GM23338 (cell line): ENCODE data around the gene ADCK2. TPM values are rescaled to one million over a fixed set of nuclear protein-coding genes. Genes with fewer than 3 reads are reported as not detected.

Experiments used
- ATAC-seq: fragments of 200-7000 bp; cut with Tn5 transposase; 3 replicates; pipeline ENCODE4 v1.9.1; 2020
- DNase-seq: peaks from one replicate; pipeline ENCODE4 v3.0.0-alpha.2; 2015; ENCODE audit warnings: low spot score
- H2AFZ ChIP-seq: fragments of 200-600 bp; sonication (generic); 2 replicates; pipeline ENCODE4 v1.8.0; 2016; ENCODE audit warnings: antibody characterized with exemption, mild to moderate bottlenecking, moderate library complexity
- H3F3A ChIP-seq: fragments of 200-600 bp; sonication (generic); replicated peaks from 2 replicates; pipeline ENCODE4 v1.8.0; 2017; ENCODE audit warnings: antibody characterized with exemption, mixed run types, low read depth
- H3K27ac ChIP-seq: fragments of 200-600 bp; sonication (generic); 2 replicates; pipeline ENCODE4 v1.6.1; 2016; ENCODE audit warnings: low read depth
- H3K27me3 ChIP-seq: fragments of 200-600 bp; sonication (generic); 2 replicates; pipeline ENCODE4 v1.8.0; 2016; ENCODE audit warnings: mild to moderate bottlenecking, mixed run types, moderate library complexity; ENCODE audit not compliant: insufficient read depth
- H3K36me3 ChIP-seq: fragments of 200-600 bp; sonication (generic); 2 replicates; pipeline ENCODE4 v1.8.0; 2016; ENCODE audit warnings: mild to moderate bottlenecking; ENCODE audit not compliant: insufficient read depth
- H3K4me1 ChIP-seq: fragments of 200-600 bp; sonication (generic); 2 replicates; pipeline ENCODE4 v1.8.0; 2016; ENCODE audit warnings: mild to moderate bottlenecking, moderate library complexity; ENCODE audit not compliant: insufficient read depth
- H3K4me2 ChIP-seq: fragments of 200-600 bp; sonication (generic); 2 replicates; pipeline ENCODE4 v1.7.1; 2017; ENCODE audit warnings: mixed run types
- H3K4me3 ChIP-seq: fragments of 200-600 bp; sonication (generic); 2 replicates; pipeline ENCODE4 v1.6.1; 2016; ENCODE audit warnings: mixed run types
- H3K79me2 ChIP-seq: fragments of 200-600 bp; sonication (generic); replicated peaks from 2 replicates; pipeline ENCODE4 v1.8.0; 2017; ENCODE audit warnings: mild to moderate bottlenecking; ENCODE audit not compliant: insufficient read depth
- H3K9me2 ChIP-seq: fragments of 200-600 bp; sonication (generic); 2 replicates; pipeline ENCODE4 v1.8.0; 2017; ENCODE audit not compliant: insufficient read depth
- H4K20me1 ChIP-seq: fragments of 200-600 bp; sonication (generic); replicated peaks from 2 replicates; pipeline ENCODE4 v1.8.0; 2017; ENCODE audit warnings: mild to moderate bottlenecking; ENCODE audit not compliant: insufficient read depth
- H3K27ac Mint-ChIP-seq: 2 replicates; pipeline ENCODE4 v1.8.0; 2020; ENCODE audit warnings: inconsistent platforms, mild to moderate bottlenecking, moderate library complexity, mixed read lengths
- H3K27me3 Mint-ChIP-seq: 3 replicates; pipeline ENCODE4 v1.8.0; 2022; ENCODE audit warnings: low read depth, mild to moderate bottlenecking, moderate library complexity, mixed read lengths, inconsistent platforms; ENCODE audit not compliant: insufficient read depth, poor library complexity
- H3K36me3 Mint-ChIP-seq: 3 replicates; pipeline ENCODE4 v1.8.0; 2021; ENCODE audit warnings: low read depth, mild to moderate bottlenecking, inconsistent platforms, moderate library complexity, mixed read lengths
- H3K4me1 Mint-ChIP-seq: 3 replicates; pipeline ENCODE4 v1.8.0; 2020; ENCODE audit warnings: mild to moderate bottlenecking, inconsistent platforms, mixed read lengths
- H3K4me3 Mint-ChIP-seq: 3 replicates; pipeline ENCODE4 v1.8.0; 2021; ENCODE audit warnings: moderate library complexity, mild to moderate bottlenecking, inconsistent platforms, mixed read lengths
- H3K9me3 Mint-ChIP-seq: 3 replicates; pipeline ENCODE4 v1.8.0; 2020; ENCODE audit warnings: moderate library complexity, mild to moderate bottlenecking, inconsistent platforms, mixed read lengths
- CREB1 ChIP-seq: fragments of 250-450 bp; sonication (Bioruptor Pico); IDR thresholded peaks from 2 replicates; pipeline ENCODE4 v1.5.0; 2020; ENCODE audit warnings: low read depth, mild to moderate bottlenecking, moderate library complexity
- CTCF ChIP-seq, 2 experiments: fragments of 200-600 bp in 1 of 2; sonication (generic) in 1 of 2; conservative IDR thresholded peaks; 2 replicates each; pipeline versions ENCODE4 v1.5.1 to v1.6.1; 2016 to 2017; ENCODE audit warnings: antibody characterized with exemption in 2 of 2, low read depth in 2 of 2, mild to moderate bottlenecking in 2 of 2, moderate library complexity in 1 of 2
- ETS1 ChIP-seq: IDR thresholded peaks from 2 replicates; pipeline ENCODE4 v1.6.1; 2016; ENCODE audit warnings: antibody characterized with exemption
- EZH2 ChIP-seq: fragments of 200-600 bp; sonication (generic); IDR thresholded peaks from one replicate; pipeline ENCODE4 v1.8.0; 2017; ENCODE audit warnings: antibody characterized with exemption, mild to moderate bottlenecking, low read depth; ENCODE audit not compliant: unreplicated experiment
- EZH2phosphoT487 ChIP-seq: fragments of 200-600 bp; sonication (generic); IDR thresholded peaks from one replicate; pipeline ENCODE4 v1.8.1; 2018; ENCODE audit warnings: antibody characterized with exemption; ENCODE audit not compliant: unreplicated experiment
- JUNB ChIP-seq: IDR thresholded peaks from one replicate; pipeline ENCODE4 v1.6.1; 2016; ENCODE audit warnings: antibody characterized with exemption; ENCODE audit not compliant: unreplicated experiment
- NANOG ChIP-seq: IDR thresholded peaks from 2 replicates; pipeline ENCODE4 v1.6.1; 2016; ENCODE audit warnings: antibody characterized with exemption, borderline replicate concordance
- POLR2AphosphoS5 ChIP-seq: IDR thresholded peaks from 2 replicates; pipeline ENCODE4 v1.6.1; 2016; ENCODE audit warnings: antibody characterized with exemption, low read depth
- REST ChIP-seq: IDR thresholded peaks from one replicate; pipeline ENCODE4 v1.6.1; 2018; ENCODE audit warnings: antibody characterized with exemption; ENCODE audit not compliant: unreplicated experiment
- STAT1 ChIP-seq: IDR thresholded peaks from one replicate; pipeline ENCODE4 v1.6.1; 2016; ENCODE audit warnings: antibody characterized with exemption; ENCODE audit not compliant: unreplicated experiment
- ZNF114 ChIP-seq: fragments of 250-450 bp; sonication (Bioruptor Pico); IDR thresholded peaks from 2 replicates; pipeline ENCODE4 v1.5.0; 2020; ENCODE audit warnings: mild to moderate bottlenecking, moderate library complexity
- ZNF331 ChIP-seq: fragments of 250-450 bp; sonication (Bioruptor Pico); IDR thresholded peaks from 2 replicates; pipeline ENCODE4 v1.5.0; 2020; ENCODE audit warnings: low read depth, mild to moderate bottlenecking, moderate library complexity
- ZNF462 ChIP-seq: fragments of 250-450 bp; sonication (Bioruptor Pico); IDR thresholded peaks from 2 replicates; pipeline ENCODE4 v1.5.0; 2020; ENCODE audit warnings: mild to moderate bottlenecking, moderate library complexity
- polyA plus RNA-seq: library from polyadenylated mRNA; unstranded; fragments of >200 nt; fragmentation: Nextera tagmentation; extraction: Ambion mirVana; gene quantifications from 2 replicates; pipeline ENCODE4 v1.2.1, GENCODE V29; 2016
- total RNA-seq: library from RNA; depleted of rRNA; stranded (reverse); fragments of >200 nt; shearing (Covaris generic); gene quantifications from 2 replicates; pipeline ENCODE4 v1.2.3, GENCODE V29; 2014

ADCK2 gene
- total and polyA plus RNA-seq, 2 experiments from 2014 or later = 4.7 to 14.4 TPM

GRCh38 chr7:140657891-140658290 lies 14.9 kb upstream of the ADCK2 start:
- Mint-ChIP-seq H3K36me3 (no peaks in the 10 kb centered on the region), H3K27ac (no peak overlapping the region), H3K27me3 (peaks cover 8% of the 10 kb centered on the region), H3K9me3 (peaks cover 3% of the 10 kb centered on the region; the same call in 1 of the 3 replicates), H3K4me3 (no peak overlapping the region), H3K4me1 (peaks cover 9% of the 10 kb centered on the region; the same call in 2 of the 3 replicates)
- H3F3A ChIP-seq = no peaks in the 10 kb centered on the region
- H3K27me3 ChIP-seq = no peaks in the 10 kb centered on the region
- no peak overlapping the region for H2AFZ ChIP-seq
- ATAC-seq (no peak), DNase-seq (no peak)
- H3K4me1 ChIP-seq = no peaks in the 10 kb centered on the region
- H3K36me3 ChIP-seq = no peaks in the 10 kb centered on the region
- no peak overlapping the region for H3K4me2 ChIP-seq
- no peaks in the 10 kb centered on the region for H3K9me2 ChIP-seq
- H3K4me3 ChIP-seq = no peak overlapping the region
- TF ChIP-seq EZH2phosphoT487 = no peak
- no peak for TF ChIP-seq CREB1 (CRISPR knock-in tag)
- TF ChIP-seq EZH2 = no peak
- no peak for TF ChIP-seq REST
- TF ChIP-seq NANOG = no peak
- TF ChIP-seq POLR2AphosphoS5 = no peak
- TF ChIP-seq ZNF462 (CRISPR knock-in tag) = no peak
- no peak for TF ChIP-seq ETS1
- no peak for TF ChIP-seq ZNF114
- no peak for TF ChIP-seq JUNB
- no peak for TF ChIP-seq ZNF331 (CRISPR knock-in tag)
- no peak for TF ChIP-seq STAT1
- TF ChIP-seq CTCF (conservative IDR thresholded peaks at IDR 0.05; ENCODE audit: low read depth in 2 of 2) = no peak
- no peak overlapping the region for H3K27ac ChIP-seq
- H3K79me2 ChIP-seq = no peaks in the 10 kb centered on the region
- H4K20me1 ChIP-seq = no peaks in the 10 kb centered on the region
